GM13977 (cell line): ENCODE measurements around the gene UTY.

ENCODE experiments used
- DNase-seq: peaks from one replicate; pipeline ENCODE4 v3.0.0; 2012; ENCODE audit warnings: low spot score
- in situ Hi-C: fragments of 300-500 bp; cut with MboI; formaldehyde crosslinking; loops from one replicate; pipeline ENCODE4 v1.12.0; 2022; ENCODE audit warnings: low sequenced_read_pairs, low pct_unique_long_range_greater_than_20kb, mixed read lengths, inconsistent platforms; ENCODE audit not compliant: unreplicated experiment
- TF ChIP-seq, protein P1 (sequence below): IDR thresholded peaks from 2 replicates; pipeline ENCODE4 v1.5.1; 2012; ENCODE audit warnings: mild to moderate bottlenecking, control low read depth; ENCODE audit not compliant: insufficient read depth; ENCODE audit errors: extremely low read depth, missing control alignments

UTY gene

DNA sequence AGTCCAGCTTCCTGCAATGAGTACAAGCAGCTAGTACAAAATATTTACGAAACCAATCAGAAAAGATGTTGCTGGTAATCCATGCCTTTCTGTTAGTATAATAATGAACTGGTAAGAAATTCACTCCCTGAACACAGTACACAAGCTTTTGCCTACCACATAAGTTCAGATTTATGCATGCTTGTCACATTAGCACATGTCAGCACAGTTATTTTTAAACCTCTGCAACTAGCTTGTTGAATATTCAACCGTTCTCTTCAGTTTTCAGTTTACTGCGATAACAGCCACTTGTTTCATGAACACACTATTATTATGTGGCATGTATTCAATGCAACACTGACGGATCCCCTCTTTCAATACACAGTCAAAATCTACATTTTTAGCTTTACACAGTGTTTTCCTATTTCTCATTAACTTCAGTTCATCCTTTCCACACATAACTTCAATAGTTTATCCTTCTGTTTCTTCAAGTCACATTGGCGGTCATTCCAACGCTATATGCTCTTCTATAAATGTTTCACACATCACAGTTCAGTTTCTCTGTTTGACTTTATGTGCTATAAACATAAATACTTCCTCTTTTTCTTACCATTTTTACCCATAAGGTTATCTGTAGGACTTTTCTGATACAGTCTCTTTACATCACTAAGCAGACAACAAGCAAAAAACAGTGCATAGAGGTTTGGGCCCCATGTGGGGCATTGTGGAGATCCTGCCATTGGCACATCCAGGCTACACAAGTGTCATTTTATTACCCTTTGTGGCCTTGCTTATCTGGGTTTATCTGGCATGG, 62.8 kb downstream of the UTY start:
- TF ChIP-seq, protein P1, sequence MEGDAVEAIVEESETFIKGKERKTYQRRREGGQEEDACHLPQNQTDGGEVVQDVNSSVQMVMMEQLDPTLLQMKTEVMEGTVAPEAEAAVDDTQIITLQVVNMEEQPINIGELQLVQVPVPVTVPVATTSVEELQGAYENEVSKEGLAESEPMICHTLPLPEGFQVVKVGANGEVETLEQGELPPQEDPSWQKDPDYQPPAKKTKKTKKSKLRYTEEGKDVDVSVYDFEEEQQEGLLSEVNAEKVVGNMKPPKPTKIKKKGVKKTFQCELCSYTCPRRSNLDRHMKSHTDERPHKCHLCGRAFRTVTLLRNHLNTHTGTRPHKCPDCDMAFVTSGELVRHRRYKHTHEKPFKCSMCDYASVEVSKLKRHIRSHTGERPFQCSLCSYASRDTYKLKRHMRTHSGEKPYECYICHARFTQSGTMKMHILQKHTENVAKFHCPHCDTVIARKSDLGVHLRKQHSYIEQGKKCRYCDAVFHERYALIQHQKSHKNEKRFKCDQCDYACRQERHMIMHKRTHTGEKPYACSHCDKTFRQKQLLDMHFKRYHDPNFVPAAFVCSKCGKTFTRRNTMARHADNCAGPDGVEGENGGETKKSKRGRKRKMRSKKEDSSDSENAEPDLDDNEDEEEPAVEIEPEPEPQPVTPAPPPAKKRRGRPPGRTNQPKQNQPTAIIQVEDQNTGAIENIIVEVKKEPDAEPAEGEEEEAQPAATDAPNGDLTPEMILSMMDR = no peak
- in situ Hi-C loops = no loop called here
- no peak for DNase-seq

DNA sequence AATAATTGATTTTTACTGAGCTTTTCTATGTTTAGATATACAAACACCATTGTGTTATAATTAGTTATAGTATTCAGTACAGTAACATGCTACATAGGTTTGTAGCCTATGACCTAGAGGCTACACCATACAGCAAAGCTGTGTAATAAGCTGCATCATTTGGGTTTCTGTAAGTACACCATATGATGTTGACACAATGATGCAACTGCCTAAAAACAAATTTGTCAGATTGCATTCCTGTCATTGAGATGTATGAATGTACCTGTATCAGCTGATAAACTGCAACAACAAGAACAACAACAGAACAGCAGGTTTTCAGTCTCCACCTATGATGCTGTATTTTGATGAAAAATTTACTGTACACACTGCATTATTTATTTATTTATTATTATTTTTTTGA, 64.3 kb downstream of the UTY start:
- in situ Hi-C loops = no loop called here

DNA sequence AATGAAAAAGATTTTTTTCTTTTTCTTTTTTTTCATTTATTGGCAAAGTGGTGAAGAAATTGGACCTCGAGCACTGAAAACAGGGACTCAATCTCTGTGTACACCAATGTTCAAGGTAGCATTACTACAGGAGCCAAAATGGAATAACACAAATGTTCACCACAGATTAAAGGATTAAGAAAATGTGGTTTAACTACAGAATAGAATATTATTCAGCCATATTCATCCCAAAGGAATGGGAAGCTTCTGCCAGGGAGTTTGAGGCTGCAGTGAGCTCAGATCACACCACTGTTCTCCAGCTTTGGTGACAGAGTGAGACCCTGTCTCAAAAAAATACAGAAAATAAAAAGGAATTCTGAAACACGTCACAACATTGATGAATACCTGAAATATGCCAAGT, 81.0 kb downstream of the UTY start:
- TF ChIP-seq, protein P1 = no peak
- DNase-seq = no peak
- in situ Hi-C loops = no loop called here

More for the DNA sequence above, 64.3 kb downstream of the UTY start:
- TF ChIP-seq, protein P1 = no peak
- DNase-seq = no peak

DNA sequence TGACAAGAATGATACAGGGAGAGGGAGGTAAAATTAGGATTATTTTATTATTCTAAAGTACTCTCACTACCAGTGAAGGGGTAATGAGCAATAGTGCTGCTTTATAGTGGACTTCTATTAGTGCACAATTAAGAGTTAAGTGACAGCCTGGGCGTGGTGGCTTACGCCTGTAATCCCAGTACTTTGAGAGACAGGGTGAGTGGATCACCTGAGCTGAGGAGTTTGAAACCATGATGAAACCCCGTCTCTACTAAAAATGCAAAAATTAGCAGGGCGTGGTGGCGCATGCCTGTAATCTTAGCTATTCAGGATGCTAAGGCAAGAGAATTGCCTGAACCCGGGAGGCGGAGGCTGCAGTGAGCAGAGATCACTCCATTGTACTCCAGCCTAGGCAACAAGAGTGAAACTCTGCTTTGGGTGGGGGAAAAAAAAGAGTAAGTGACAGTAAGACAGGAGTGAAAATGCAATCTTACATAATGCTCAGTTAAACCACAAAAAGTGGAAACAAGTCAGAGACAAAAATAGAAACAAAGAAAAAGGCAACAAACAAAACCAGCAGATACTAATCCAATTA, 98.6 kb downstream of the UTY start:
- in situ Hi-C loops = no loop called here
- TF ChIP-seq, protein P1 = no peak
- no peak for DNase-seq

DNA sequence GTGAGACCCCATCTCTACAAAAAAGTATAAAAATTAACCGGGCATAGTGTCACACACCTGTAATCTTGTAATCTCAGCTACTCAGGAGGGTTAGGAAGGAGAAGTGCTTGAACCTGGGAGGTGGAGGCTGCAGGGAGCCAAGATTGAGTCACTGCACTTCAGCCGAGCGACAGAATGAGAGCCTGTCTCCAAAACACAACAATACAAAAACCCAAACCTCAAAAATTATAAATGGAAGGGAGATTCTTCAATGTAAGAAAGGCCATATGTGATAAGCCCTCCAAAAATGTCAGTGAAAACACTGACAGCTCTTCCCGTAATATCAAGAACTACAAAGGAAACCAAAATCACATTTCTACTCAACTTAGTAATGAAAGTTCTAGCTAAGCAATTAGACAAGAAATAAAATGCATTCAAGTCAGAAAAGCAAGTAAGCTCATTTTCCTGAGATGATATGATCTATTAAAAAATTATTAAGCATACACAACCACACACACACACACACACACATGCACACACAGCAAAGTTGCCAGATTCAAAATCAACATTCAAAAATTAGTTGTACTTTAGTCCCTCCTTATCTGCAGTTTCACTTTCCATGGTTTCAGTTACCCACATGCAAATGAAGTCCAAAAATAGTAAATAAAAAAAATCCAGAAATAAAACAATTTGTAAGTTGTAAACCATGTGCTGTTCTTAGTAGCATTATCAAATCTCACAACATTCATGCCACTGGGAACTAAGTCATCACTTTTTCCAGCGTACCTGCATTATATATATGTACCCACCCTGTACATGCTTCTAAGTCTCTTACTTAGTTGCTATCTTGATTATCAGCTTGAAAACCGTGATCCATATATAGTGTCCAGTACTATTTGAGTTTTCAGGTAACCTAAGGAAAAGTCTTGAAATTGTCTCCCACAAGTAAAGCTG, 108.7 kb downstream of the UTY start:
- in situ Hi-C loops = no loop called here
- TF ChIP-seq, protein P1 = no peak
- no peak for DNase-seq

DNA sequence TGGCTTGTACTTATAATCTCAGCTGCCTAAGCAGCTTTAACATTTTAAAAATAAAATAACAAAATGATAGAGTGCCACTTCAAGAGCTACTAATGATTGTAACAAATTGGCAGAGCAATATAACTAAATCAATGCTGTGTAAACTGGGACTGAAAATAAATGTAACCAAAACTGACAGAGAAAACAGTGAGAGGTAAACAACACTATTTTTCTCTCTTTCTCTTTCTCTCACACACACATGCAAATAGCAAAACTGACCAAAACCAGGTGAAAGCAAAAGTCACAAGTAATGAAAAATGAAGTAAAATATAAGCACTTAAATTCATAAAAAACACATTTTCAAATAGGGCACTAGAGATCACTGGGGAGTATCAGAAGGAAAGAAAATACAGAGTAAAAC, 109.6 kb downstream of the UTY start:
- TF ChIP-seq, protein P1 = no peak
- in situ Hi-C loops = no loop called here
- no peak for DNase-seq
